GM19455 (cell line): ENCODE data around the gene MAML3.

Source experiments
- ATAC-seq: cut with Tn5 transposase; IDR thresholded peaks from one replicate; pipeline ENCODE4 v1.9.1; 2021; ENCODE audit not compliant: unreplicated experiment

Gene MAML3

DNA sequence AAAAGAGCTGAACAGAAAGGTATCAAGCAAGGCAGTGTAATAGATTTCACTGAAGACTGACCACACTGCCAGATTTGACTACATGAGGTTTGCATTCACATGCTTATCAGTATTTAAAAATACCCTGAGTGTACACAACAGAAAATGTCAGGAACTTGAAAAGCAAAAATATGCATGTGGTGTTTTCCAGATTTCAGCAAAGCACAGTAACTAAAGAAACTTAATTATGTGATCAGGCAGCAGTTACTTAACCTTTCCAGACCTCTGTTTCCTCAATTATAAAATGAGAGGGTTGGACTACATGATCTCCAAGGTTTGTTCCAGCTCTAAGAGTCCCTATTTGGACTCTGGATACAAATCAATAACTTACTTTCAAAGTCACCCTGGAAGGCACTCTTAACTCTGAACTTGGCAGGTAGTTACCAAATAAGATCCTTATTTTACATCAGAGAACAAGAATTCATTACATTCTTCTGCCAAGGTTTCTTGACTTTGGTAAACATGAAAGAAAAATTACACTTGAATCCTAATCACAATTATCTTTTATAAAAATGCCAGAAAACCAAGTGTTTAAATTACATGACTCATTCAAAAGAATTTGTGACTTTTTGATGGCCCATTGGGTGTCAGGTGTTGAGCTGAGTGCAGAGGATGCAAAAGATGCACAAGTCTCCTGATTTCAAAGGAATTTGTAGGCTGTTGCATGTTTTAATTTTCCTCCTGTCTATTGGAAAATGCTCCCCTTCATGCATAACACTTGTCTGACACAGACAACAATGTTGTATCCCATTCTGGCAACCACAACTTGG is 246.8 kb downstream of the MAML3 start:
- ATAC-seq, result no peak

DNA sequence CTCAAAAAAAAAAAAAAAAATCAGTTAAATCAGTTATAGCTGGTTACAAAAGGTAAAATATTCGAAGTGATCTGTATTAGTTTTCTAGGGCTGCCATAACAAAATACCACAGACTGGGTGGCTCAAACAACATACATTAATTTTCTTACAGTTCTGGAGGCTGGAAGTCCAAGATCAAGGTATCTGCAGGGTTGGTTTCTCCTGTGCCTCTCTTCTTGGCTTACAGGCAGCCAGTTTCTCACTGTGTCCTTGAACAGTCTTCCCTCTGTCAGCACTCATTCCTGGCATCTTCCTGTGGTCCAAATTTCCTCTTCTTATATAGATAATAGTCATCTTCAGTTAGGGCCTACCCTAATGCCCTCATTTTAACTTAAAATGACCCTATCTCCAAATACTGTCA is 248.5 kb downstream of the MAML3 start:
- no peak for ATAC-seq

DNA sequence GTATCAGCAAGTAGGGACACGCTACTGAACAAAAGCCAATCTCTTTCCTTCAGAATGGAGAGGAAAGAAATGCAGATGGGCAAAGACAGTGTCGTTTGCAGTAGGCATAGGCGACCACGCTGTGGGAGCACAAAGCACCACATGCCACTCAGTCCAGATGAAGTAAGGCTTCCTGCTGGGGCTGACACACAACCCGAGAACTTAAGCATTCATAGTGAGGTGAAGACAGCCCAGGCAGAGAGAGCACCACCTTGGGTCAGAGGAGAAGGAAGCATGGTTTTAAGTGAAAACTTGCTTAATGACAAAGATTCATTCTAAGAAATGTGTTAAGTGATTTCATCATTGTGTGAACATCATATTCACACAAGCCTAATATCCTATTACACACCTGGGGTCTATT is 249.6 kb downstream of the MAML3 start:
- ATAC-seq, result no peak

DNA sequence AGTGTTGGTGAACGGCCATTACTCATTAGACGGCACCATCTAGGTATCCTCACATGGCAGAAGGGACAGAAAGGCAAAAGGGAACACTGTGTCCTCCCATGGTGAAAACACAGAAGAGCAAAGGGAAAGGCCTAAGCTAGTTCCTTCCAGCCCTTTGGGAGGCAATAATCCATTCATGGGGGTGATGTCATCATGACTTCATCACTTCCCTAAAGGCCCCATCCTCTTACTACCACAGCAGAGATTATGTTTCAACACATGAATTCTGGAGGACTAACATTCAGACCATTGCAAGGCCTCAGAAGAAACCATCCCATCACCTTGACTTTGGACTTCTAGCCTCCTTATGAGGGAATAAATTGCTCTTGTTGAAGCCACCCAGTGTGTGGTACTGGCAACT is 250.1 kb downstream of the MAML3 start:
- ATAC-seq, result no peak

DNA sequence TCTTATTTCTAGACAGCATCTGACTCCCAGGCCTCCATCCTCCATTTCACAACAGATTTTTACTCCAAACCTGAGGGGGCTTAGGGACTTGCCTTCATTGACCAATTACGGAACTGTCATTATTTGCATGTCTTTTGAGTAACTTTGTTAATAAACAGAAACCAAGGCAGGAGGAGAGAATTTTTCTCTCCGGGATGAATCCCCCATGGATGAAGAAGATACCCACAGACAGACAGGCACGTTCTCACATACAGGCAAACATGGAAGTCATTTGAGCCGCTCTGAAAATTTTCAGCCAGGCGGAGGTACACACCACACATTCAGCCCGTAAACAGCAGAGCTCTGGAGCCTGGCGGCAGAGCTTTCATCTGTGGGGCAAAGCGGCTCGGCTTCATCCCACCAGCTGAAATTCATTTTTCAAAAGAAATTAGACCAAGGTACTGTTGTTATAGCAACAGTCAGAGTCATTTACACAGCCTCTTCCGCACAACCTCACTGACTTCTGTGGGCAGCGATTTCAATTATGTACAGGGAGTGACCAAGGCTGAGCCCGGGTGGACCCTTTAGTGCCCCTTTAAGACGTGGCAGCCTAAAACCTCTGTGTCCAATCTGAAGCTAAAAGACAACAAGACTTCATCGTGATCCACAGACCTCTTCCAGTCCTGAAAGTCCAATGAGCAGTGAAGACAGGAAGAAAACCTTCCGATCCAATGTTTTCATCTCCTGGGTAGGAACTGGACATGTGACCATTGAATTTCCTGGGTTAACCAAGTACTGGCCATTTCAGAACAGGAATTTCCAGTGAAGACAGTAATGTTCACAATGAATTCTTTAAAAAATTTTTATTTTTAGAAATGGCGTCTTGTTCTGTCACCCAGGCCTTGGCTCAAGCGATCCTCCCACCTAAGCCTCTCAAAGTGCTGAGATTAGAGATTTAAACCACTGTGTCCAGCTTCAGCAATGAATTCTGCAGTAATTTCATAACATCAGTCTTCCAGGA is 251.4 kb downstream of the MAML3 start:
- ATAC-seq, result no peak

DNA sequence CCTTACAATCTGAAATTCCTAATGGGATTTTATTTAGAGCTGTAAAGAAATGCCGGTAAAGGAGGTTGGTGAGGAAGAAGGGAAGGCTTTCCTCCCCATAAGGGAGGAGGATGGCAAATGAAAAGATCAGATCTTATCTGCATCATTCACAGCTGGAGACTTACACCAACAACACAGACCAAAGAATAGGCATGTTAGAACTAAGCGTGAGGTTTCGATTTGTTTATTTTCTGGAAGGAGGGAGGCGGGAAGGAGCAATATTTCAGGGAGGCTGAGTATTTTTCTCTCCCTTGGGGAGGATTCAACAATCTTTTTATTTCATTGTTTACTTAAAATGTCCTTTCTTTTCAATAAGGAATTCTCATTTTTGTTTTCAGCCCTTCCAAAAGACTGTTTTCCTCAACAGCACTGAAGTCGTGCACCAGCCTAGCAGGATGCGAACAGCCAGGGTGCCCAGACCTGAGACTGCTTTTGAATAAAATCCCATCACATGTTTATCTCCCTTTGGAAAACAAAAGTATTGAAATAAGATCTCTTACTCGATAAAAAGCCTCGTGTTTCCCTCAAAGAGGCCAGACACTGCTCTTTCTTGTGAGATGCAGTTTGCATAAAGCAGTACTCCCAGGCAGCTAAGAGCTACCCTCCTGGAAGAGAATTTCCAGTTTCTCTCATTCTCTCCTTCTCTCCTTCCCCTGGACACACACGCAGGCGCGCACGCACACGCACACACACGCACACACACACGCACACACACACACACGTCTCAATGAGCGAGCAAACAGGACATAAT is 252.3 kb downstream of the MAML3 start:
- no peak for ATAC-seq

DNA sequence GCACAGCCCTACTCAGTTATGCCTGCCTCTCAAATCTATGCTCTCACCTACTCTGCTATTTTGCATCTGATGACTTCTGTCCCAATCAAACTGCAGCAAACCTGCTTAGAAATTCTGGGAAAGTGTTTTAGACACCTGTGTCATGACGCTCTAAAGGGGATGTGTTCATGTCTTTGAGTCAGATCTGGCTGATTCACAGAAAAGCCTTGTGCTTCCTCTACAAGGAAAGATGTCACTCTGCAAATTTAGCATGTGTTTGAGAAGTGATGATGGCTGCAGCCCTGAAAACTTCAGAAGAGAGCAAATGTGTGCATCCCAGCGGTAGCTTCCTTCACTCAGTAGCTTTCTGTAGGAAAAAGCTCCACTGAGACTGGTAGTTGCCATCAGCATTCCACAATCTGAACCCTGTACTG is 253.0 kb downstream of the MAML3 start:
- no peak for ATAC-seq

DNA sequence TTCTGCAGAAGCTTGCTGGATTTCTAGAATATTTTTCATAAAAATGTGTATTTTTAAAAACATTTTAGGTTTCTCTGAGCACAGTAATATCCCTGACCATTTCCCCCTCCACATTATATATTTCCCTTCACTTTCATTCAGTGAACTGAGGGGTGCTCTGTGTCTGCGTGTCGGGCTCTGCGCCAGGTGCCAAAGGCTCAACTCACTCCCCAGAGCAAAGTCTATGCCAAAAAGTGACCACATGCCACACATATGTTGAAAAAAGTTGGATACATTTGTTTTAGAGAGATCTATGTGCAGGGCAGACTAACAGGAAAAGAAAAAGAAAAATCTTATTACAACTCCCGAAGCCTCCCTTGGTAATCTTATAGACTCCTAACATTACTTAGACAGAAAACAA is 254.6 kb downstream of the MAML3 start:
- ATAC-seq, result no peak

DNA sequence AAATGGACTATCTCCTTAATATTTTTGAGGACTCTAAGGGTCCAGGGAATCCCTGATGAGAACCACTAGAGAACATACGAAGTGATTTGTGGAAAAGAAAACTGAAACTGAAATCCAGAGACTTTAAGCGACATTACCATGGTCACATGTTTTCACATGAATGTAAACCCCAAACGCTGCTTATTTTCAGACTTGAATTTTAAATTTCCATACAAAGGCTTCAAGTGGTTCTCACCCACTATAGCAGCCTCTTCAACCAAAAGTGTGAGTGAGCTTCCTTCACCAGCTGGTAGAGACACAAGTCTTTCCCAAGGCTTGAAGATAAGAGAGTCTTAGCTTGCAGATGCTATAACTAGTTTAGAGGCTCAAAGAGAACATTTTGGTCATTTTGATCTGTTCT is 255.7 kb downstream of the MAML3 start:
- no peak for ATAC-seq

DNA sequence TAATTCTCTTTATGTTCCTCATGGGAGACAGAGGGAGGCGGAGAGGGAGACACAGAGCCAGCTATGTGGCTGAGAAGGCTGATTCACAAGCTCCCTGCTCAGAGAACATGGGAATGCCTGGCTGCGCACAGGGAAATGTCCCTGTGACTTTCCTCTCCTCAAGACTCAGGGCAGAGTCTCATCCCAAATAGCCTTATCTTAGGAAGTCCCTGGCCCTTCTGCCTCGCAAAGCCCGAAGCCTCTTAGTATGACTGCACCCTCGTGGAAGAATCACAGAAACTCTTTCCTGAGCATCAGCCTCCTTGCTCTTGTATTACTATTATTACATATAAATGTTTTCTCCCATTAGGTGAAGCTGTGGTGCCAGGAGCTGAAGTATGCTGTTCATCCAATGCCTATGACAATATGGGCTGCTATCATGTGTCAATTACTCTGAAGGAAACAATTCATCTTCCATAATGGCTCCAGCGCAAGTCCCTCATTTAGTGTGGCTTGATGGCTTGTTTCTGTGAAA is 257.8 kb downstream of the MAML3 start:
- ATAC-seq, result no peak

DNA sequence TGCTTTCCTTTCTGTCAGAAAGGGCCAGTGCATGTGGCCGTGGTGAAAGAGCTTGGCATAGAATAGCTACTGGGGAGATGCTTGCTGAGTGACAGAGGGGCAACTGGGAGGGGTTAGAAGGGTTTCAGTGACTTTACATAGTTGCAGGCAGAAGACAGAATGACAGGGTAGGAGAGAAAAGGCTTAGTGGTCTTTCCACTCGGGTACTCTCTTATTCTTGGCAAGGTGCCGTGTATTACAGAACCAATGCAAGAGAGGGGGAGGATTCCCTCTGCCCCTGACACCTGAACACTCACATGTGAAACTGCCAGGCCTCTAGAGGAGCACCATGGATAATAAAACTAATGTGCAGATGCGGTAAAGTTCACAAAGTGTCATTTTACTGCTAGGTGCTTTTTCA is 260.2 kb downstream of the MAML3 start:
- no peak for ATAC-seq

DNA sequence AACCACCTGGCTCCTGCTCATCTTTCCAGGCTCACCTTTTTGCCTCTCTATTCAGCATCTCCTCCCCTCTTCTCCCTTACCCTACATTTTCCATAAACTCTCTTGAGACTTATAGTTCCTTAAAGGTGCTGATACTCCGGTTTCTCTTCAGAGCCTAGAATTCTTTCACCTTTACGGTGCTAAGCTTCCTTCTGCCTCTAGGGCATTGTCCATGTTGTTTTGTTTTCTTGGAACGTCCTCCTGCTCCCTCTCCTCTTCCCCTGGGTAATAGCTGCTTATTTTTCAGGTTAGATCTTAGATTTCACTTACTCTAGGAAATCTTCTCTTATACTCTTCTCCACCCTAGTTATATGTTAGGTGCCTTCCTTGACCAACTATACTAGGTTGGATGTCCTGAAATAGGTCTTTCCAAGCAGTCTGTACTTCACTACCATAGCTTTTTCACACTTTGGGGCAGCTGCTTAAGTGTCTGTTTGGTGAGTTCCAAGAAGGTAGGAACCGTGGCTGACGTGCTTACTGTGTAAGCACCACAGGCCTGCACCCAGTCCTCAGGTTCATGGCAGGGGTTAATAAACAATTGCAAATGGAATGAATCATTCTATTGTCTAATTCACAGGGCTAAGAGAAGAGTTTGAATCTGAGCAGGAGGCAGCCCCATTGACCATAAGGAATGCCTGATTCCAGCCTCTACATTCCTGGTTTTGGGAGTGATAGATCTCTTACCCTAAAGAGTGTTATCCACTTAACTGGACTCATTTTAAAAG is 260.8 kb downstream of the MAML3 start:
- no peak for ATAC-seq

DNA sequence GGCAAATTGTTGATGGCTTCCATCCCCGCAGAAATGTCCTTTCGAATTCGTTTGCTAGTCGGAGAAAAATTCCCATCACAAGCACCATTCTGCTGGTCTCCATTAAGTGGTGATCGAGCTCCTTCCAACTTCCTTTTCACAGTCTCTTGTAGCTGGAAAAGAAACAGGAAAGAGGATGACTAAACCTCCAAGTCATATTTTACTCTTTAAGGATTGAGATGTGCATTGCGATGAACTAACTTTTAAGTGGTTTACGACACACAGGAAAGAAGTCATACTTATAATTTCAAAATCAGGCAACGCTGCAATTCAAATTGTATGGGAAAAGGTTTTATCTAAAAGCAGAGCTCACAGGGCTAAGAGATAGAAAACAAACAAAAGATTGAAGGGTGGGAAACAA is 263.2 kb downstream of the MAML3 start:
- no peak for ATAC-seq

DNA sequence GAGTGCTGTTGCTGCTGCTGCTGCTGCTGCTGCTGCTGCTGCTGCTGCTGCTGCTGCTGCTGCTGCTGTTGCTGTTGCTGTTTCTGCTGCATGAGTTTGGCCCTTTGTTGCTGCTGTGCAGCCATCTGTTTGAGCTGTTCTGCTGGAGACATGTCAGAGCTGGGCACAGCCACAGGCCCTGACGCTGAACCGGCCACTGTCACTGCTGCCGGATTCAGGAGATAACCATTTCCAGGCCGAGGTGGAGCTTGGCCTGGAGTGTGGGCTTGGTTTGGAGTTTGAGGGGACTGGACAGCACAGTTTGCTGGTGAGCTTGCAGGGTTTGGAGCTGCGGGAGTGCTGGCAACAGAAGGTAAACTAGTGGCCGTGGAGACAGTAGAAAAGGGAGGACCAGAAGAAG is 264.1 kb downstream of the MAML3 start:
- ATAC-seq, result no peak

DNA sequence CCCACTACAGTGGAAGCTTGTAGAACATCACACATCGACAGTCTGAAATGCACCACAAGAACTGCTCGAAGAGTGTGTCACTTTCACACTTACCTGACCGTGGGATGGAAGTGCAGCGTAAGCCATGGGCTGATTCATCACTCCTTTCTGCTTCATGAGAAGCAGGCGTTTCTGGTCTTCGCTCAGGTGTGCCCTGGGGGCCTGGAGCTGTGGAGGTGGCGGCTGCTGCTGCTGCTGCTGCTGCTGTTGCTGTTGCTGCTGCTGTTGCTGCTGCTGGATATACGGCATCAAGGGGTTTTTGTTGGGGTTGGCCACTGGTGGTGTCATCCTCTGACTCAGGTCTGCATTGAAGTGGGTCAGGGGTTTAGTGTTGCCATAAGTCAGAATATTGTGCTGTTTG is 264.7 kb downstream of the MAML3 start:
- no peak for ATAC-seq

DNA sequence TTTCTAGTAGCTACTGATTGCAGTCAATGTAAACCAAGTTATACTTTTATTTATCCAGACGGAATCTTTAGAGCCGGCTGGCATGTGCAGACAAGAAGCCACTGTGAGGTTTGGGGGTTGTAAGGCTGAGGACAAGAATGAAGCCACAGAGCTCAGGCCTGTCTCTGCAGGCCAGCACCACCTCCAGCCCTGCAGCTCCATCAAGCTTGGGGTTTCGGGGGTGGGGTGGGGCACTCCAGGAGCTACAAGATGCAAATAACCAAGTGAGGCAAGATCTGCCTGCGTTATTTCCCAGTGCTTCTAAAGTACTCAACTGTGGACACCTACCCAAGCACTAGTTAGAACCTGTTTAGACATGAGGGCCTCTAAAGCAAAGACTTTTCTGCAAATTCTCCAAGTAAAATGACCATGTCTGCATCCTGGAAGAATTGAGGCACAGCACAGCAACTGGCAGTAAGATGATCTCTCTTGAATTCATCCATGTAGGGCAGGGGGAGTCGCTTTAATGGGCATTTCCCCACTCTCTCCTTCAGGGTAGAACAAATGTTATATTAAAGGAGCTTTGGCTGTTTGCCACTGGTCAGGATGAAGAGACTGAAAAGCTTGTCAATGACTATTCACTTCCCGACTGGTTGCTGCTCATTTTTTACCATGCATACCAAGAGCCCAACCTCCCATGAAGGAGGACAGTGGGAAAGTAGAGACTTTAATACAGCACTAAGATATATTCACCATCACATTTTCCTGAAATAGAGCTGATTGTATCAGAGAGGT is 265.8 kb downstream of the MAML3 start:
- no peak for ATAC-seq

DNA sequence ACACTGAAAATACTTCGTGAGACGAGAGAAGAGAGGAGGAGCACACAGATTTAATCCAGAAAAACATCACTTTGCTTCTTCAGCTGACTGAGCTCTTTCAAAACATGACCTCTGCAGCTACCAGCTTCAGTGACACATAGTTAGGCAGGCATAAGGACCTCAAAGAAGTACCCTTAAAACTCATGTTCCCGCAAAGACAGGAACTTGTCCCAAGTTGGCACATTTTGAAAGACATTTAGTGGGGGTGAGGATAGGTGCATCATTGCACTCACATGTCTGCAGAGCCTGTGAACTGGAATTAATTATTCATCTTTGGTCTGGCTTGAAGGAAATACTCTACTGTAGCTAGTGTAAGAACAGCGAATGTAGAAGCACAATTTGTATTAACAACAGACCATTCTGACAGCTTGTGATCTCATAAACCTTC is 266.6 kb downstream of the MAML3 start:
- ATAC-seq, result no peak

DNA sequence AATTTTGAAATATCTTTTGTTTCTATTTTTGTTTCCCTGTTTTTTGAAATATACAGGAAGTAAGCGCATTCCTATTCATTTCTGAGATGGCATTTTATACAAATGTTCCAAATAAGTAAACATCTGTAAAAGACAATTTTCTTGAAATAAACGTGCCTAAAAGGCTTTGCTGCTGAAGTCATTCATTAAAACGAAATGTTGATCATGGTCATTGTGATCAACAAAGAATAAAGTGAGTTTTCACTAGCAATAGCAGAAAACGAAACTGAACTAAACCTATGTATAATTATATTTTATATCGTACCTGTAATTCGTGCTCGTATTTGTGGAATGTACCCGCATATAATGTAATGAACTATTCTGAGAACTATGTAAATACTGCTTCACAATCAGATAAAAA is 267.2 kb downstream of the MAML3 start:
- no peak for ATAC-seq

DNA sequence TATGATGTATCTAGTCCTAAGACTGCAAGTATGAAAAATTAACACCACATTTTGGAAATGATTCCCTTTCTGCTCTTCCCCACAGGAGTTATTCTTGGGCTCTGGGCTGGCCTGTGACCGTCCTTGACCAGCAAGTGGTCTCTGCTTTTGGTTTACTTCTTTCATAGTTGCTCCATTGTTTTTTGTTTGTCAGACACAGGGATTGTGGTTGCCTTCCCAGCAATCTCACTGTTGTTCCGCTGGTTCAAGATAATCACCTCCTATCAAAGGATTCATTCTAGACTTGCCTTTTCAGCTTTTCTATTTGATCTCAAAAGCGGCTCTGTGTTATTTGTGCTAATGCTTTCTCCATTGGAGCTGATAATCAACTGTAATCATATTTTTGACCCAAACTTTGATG is 269.5 kb downstream of the MAML3 start:
- no peak for ATAC-seq

DNA sequence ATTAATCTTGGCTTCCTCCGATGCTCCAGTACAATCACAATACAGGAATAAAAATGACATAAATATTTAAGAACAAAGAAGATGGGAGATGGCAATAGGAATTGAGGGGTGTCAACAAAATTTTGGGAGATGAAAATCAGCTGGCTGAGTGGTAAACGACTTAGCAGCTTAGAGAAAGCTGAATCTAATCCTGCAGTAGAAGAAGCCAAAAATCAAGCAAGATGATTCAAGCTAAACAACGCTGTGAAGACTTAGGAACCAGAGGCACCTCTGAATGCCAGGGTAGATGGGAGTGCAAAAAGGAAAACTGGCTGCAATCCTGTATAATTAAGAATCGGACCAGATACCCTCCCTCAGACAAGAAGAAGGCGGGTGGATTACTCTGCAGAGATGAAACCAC is 273.1 kb downstream of the MAML3 start:
- ATAC-seq, result no peak
